Measurements from ENCODE around the gene MKI67. TPM values are rescaled to one million over a fixed set of nuclear protein-coding genes. Genes with fewer than 3 reads are reported as not detected.

The MKI67 gene
- total RNA-seq, 1 donor, result 38.7 TPM

DNA sequence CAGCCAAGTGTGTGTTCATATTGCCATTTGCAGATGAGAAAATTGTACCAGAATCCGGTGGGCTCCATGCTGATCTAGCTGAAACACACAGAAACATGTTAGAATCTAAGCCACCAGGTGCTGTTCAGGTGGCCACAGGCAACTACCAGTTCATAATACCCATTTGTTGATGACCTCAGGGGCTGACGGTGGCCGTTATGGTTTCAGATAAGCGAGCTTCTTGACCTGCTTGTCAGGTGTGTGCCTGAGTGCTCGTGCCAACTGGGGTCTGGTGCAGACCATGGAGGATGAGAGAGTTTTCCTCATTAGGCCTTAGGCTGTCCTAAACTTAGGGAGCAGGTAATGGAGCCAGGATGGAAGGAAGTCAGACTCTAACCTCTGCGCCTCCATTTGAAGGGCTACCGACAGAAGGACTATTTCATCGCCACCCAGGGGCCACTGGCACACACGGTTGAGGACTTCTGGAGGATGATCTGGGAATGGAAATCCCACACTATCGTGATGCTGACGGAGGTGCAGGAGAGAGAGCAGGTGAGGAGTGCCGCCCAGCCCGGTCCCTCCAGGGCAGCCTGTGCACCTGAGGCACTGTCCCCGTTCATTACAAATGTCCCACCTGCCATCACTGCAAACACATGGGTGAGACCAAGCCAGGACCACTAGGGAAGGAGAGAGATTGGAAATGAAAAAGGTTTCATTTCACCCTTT is 53.1 kb downstream of the MKI67 start:
- DNase-seq (ENCODE audit: low read depth), result no peak

DNA sequence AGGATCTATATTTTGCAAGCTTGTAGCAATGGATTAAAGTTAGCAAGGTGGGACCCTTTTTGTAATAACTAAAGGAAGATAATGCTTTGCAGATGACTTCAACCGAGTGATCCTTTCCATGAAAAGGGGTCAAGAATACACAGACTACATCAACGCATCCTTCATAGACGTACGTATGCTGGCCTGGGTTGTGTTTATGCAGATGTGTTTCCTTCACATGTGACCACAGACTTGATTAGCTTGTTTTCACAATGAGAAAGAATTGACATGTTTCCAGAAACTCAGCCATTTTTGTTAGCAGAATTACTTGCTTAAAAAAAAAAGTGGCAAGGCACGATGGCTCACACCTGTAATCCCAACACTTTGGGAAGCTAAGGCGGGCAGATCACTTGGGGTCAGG is 54.2 kb downstream of the MKI67 start:
- TF ChIP-seq, protein P1, sequence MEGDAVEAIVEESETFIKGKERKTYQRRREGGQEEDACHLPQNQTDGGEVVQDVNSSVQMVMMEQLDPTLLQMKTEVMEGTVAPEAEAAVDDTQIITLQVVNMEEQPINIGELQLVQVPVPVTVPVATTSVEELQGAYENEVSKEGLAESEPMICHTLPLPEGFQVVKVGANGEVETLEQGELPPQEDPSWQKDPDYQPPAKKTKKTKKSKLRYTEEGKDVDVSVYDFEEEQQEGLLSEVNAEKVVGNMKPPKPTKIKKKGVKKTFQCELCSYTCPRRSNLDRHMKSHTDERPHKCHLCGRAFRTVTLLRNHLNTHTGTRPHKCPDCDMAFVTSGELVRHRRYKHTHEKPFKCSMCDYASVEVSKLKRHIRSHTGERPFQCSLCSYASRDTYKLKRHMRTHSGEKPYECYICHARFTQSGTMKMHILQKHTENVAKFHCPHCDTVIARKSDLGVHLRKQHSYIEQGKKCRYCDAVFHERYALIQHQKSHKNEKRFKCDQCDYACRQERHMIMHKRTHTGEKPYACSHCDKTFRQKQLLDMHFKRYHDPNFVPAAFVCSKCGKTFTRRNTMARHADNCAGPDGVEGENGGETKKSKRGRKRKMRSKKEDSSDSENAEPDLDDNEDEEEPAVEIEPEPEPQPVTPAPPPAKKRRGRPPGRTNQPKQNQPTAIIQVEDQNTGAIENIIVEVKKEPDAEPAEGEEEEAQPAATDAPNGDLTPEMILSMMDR (IDR thresholded peaks at IDR 0.05; ENCODE audit: insufficient read depth, low read length), result no peak

More for the DNA sequence above, 53.1 kb downstream of the MKI67 start:
- TF ChIP-seq, protein P1 (IDR thresholded peaks at IDR 0.05; ENCODE audit: insufficient read depth, low read length), result no peak
- H3K4me3 ChIP-seq (ENCODE audit: low read depth, low read length), result no peak overlapping the region

DNA sequence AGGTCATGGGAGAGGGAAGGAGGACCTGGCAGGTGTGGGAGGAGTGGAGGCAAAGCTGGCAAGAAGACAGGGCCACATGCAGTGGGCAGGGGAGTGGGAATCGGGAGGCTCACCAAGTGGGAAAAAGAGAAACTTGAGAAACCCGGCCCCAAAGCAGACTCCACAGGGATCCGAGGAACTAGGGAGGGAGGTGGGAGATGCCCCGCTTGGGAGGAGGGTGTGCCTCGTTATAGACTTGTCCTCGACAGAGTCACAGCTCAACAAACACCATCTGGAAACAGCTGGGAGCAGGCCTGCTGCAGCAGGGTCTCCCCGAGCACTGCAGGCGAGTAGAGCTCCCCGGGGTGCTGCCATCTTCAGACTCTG is 54.8 kb downstream of the MKI67 start:
- TF ChIP-seq, protein P1 (IDR thresholded peaks at IDR 0.05; ENCODE audit: insufficient read depth, low read length), result no peak
- no peak for DNase-seq (ENCODE audit: low read depth)
- H3K4me3 ChIP-seq (ENCODE audit: low read depth, low read length), result no peak overlapping the region

More for the DNA sequence above, 54.2 kb downstream of the MKI67 start:
- no peak for DNase-seq (ENCODE audit: low read depth)
- no peak overlapping the region for H3K4me3 ChIP-seq (ENCODE audit: low read depth, low read length)

DNA sequence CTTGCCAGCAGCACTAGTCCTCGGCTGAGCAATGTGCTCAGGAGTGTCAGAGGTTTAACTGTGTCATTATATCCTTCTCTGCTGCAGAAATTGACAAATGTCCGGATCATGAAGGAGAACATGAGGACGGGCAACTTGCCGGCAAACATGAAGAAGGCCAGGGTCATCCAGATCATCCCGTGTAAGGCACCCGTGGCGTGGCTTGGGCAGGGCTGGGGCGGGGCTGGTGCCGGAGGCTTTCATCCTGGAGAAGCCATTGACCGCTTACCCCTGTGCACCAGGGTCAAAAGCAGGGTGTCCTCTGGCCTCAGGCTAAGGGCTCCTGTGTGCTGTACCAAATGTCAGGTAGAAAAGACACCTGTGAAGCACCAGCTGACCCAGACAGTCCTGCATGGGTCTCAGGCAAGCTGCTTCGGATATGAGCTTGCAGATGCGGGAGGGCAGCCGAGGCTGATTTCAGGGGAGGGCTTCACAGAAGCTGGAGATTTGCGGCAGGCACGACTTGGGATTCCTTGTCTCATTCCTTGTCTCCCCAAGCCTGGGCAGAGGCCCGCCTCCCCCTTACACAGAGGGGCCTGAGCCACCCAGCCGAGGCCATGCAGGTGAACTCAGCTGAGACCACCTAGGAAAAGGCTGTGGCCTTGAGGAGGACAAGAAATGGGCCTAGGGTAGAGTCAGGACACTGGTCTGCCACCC is 55.4 kb downstream of the MKI67 start:
- no peak overlapping the region for H3K4me3 ChIP-seq (ENCODE audit: low read depth, low read length)
- TF ChIP-seq, protein P1 (IDR thresholded peaks at IDR 0.05; ENCODE audit: insufficient read depth, low read length), result no peak
- DNase-seq (ENCODE audit: low read depth), result no peak

DNA sequence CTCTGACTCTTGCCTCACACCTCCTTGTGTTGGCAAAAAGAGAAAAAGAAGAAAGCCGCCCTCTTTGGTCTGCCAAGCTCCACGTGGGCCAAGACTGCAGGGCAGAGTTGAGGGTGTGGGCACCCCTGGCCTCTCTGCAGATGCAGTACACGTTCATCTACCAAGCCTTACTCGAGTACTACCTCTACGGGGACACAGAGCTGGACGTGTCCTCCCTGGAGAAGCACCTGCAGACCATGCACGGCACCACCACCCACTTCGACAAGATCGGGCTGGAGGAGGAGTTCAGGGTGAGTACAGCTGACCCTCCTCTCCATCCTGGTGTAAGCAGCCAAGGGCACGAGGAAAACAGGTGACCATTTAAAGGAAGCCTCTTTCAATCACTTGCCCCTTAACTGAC is 56.1 kb downstream of the MKI67 start:
- no peak for DNase-seq (ENCODE audit: low read depth)
- TF ChIP-seq, protein P1 (IDR thresholded peaks at IDR 0.05; ENCODE audit: insufficient read depth, low read length), result no peak
- no peak overlapping the region for H3K4me3 ChIP-seq (ENCODE audit: low read depth, low read length)

DNA sequence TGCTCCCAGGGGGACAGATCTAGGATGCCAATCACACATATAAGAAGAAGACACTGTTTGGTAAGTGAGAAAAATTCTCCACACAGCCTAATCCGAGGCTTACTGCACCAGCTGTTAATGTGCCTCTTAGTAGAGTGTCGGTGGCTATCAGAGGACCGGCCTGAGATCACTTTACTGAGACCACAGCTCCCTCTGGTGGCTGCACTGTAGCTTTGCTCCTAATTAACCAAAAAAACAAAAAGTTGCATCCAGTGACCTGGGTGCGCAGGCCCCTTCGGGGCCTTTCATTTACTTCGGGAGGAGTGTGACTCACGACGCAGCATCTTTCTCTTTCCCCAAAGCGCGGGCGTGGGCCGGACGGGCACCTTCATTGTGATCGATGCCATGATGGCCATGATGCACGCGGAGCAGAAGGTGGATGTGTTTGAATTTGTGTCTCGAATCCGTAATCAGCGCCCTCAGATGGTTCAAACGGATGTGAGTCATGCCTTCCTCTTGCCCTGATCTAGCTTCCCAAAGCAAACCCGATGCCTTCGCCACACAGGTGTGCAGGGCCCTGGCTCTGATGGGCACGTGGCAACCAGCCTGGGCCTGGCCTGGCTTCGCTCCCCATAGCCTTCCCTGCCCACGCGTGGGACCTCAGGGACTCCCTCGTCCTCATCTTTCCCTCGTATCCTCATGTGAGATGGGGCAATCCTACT is 56.7 kb downstream of the MKI67 start:
- TF ChIP-seq, protein P1 (IDR thresholded peaks at IDR 0.05; ENCODE audit: insufficient read depth, low read length), result peak; percentile 74
- no peak overlapping the region for H3K4me3 ChIP-seq (ENCODE audit: low read depth, low read length)
- peak; percentile 81 for DNase-seq (ENCODE audit: low read depth)

All from fibroblast of the aortic adventitia (primary cell).